NCI-H1105 treated with DMSO at 0.1 percent for 48 hours (cell line): ENCODE data around the gene FUS.
"Not testable (repeated sequence)": the region's sequence is repeated elsewhere in the genome, so short reads cannot be mapped to it uniquely, and the experiment has no call there.

ENCODE experiments used
- DNase-seq: peaks from one replicate; lab custom pipeline; 2025; lab: John Stamatoyannopoulos, UW

The FUS gene

DNA sequence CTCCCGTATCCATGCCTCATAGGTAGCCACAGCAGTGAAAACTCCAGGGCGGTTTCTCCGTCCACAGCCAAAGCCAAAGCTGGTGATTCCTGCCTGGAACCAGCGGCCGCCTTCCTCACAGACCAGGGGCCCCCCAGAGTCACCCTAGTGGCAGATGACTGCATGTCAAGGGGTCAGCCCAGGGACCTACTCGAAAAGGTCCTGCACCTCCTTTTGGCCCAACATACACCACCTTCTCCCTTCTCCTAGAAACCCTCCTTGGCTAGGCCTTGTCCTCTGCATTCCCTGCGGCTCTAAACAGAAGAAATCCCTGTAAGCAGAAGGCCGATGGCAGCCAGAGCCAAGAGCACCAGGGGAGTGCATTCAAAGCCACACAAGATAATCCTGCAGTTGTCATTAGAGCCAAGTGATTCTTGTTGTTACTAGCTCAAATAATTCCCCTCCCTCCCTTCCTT lies 36.2 kb upstream of the FUS start:
- no peak for DNase-seq

GRCh38 chr16:31144418-31144817 lies 35.5 kb upstream of the FUS start:
- DNase-seq: not testable (repeated sequence)

- DNase-seq: no peak
These were observed 34.4 kb upstream of the FUS start for GRCh38 chr16:31145398-31145990.

GRCh38 chr16:31147574-31147973 lies 32.4 kb upstream of the FUS start:
- DNase-seq: no peak

DNA sequence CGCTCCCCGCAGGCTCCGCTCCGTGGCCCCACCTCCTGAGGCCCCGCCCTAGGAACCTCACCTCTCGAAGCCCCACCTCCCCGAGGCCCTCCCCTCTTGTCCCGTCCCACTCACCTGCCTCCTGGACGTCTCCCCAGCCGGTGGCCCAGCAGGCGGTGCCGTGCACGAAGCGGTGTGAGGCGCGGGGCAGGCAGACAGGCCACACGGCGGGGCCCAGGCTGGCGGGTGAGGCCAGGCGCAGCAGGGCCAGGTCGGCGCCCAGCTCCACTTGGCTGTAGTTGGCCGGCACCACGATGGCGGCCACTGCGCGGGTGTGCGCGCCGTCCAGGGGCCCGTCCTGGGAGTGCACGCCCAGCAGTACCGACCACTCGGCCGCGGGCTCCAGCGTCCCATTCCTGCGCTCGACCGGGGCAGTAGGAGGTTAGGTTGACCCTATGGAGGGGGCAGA lies 31.6 kb upstream of the FUS start:
- no peak for DNase-seq

- DNase-seq: no peak
These were observed 31.0 kb upstream of the FUS start for GRCh38 chr16:31148896-31149295.

DNA sequence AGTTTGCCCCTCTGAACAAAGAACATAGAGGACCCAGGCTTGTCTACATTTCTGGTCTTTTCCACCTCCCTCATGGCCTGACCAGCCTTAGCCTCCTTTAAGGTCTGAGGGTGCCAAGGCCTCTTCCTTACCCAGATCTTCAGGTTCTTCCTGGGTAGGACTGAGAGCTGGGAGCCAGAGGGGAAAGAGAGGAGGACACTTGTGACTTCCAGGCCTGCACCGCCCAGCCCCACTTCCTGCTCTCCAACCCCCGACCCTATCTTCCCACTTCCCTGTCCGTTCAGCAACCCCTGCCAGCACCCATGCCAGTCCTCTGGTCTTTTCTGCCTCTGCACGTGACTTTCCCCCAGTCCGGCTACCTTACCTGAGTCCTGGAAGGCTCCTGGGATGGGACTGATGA lies 30.6 kb upstream of the FUS start:
- DNase-seq: no peak

- DNase-seq: no peak
These were observed 29.7 kb upstream of the FUS start, which contains the start of gene PRSS36 for GRCh38 chr16:31149894-31150890. TSS of gene PRSS36 (minus strand) at chr16:31150066. CDS start at chr16:31150035, 31 bp downstream.

- not testable (repeated sequence) for DNase-seq
These were observed 29.0 kb upstream of the FUS start for GRCh38 chr16:31150976-31151375.

- DNase-seq: no peak
These were observed 22.8 kb upstream of the FUS start for GRCh38 chr16:31157136-31157535.

GRCh38 chr16:31167315-31167714 lies 12.6 kb upstream of the FUS start:
- no peak for DNase-seq

GRCh38 chr16:31168848-31169247 lies 11.1 kb upstream of the FUS start:
- DNase-seq: no peak

DNA sequence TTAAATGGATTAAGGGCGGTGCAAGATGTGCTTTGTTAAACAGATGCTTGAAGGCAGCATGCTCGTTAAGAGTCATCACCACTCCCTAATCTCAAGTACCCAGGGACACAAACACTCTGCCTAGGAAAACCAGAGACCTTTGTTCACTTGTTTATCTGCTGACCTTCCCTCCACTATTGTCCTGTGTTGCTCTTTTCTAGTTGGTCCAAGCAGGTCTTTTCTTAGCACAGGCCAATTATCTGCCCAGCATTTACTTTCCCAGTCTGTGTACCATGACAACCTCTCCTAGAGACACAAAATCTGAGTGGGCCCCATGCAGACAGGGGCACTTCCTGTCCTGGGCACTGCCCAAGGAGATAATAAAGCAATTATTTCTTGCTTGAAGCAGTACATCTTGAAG lies 9.9 kb upstream of the FUS start:
- not testable (repeated sequence) for DNase-seq

- no peak for DNase-seq
These were observed 2.8 kb upstream of the FUS start for GRCh38 chr16:31177136-31177535.

GRCh38 chr16:31179219-31179746 lies 656 bp upstream of the FUS start:
- no peak for DNase-seq

- no peak for DNase-seq
These were observed 1.3 kb downstream of the FUS start for GRCh38 chr16:31181102-31181830.

DNA sequence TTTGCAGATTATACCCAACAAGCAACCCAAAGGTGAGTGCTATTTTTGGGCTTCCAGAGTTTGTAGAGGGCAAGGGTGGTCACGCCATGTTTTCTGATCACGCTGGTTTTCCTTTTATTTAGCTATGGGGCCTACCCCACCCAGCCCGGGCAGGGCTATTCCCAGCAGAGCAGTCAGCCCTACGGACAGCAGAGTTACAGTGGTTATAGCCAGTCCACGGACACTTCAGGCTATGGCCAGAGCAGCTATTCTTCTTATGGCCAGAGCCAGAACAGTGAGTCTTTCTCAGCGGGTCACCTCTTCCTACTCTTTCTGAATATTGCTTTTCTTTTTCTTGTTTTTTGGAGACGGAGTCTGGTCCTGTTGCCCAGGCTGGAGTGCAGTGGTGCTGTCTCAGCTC lies 2.5 kb downstream of the FUS start:
- DNase-seq: no peak

- DNase-seq: no peak
These were observed 3.8 kb downstream of the FUS start for GRCh38 chr16:31183432-31184428.

GRCh38 chr16:31184888-31185287 lies 4.9 kb downstream of the FUS start:
- no peak for DNase-seq

DNA sequence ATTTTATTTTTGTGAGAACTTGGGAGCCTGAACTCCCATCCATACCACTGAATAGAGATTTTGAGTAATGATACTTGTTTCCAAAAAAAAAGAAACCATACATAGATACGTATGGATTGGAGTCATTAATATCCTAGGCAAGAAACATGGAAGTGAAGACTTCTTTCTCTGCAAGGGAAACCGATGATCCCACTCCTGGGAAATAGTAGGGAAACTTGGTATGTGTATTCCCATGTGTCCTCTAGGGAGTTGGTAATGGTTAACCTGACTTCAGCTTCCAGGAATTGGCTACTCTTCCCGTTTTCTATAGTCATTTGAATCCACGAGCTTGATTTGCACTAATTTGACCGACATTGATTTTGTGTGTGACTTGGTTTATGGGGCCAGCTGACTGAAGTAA lies 5.4 kb downstream of the FUS start:
- no peak for DNase-seq

DNA sequence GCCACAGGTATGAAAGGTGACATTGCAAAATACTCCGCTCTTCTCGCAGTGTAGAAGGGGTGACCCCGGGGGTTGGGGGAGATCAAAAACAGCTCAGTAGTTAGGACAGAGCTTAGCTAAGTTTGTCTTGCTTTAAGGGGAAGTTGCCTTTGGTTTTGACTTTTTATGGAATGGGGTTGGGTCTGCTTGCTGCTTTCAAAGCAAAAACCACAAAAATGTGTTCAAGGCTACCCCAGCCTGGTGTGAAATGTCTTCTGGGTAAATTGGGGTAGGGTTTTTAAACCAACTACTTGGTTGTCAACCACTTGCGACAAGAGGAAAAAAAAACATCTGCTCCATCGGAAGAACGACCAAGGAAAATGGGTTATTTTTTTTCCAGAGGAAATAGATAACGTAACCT lies 6.2 kb downstream of the FUS start:
- DNase-seq: no peak
